HG02885 (cell line): Measurements from ENCODE around the gene CCT8L2.
"Not testable (repeated sequence)": the region's sequence is repeated elsewhere in the genome, so short reads cannot be mapped to it uniquely, and the experiment has no call there.

Experiments used
- ATAC-seq: cut with Tn5 transposase; IDR thresholded peaks from one replicate; pipeline ENCODE4 v1.9.1; 2021; ENCODE audit warnings: mild to moderate bottlenecking; ENCODE audit not compliant: unreplicated experiment, poor library complexity

CCT8L2 gene, protein sequence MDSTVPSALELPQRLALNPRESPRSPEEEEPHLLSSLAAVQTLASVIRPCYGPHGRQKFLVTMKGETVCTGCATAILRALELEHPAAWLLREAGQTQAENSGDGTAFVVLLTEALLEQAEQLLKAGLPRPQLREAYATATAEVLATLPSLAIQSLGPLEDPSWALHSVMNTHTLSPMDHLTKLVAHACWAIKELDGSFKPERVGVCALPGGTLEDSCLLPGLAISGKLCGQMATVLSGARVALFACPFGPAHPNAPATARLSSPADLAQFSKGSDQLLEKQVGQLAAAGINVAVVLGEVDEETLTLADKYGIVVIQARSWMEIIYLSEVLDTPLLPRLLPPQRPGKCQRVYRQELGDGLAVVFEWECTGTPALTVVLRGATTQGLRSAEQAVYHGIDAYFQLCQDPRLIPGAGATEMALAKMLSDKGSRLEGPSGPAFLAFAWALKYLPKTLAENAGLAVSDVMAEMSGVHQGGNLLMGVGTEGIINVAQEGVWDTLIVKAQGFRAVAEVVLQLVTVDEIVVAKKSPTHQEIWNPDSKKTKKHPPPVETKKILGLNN

GRCh38 chr22:16592710-16593109 is at the start of gene CCT8L2:
TSS of gene CCT8L2 (minus strand) at chr22:16592810. CDS start at chr22:16592550, 260 bp downstream.
- not testable (repeated sequence) for ATAC-seq

DNA sequence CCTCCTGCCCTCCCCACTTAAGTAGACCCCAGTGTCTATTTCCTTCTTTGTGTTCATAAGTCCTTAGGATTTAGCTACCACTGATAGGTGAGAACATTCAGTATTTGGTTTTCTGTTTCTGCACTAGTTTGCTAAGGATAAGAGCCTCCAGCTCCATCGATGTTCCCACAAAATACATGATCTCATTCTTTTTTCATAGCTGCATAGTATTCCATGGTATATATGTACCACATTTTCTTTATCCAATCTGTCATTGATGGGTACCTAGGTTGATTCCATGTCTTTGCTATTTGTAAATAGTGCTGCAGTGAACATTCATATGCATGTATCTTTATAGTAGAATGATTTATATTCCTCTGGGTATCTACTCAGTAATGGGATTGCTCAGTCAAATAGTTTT is 42.8 kb upstream of the CCT8L2 start:
- ATAC-seq, result not testable (repeated sequence)

DNA sequence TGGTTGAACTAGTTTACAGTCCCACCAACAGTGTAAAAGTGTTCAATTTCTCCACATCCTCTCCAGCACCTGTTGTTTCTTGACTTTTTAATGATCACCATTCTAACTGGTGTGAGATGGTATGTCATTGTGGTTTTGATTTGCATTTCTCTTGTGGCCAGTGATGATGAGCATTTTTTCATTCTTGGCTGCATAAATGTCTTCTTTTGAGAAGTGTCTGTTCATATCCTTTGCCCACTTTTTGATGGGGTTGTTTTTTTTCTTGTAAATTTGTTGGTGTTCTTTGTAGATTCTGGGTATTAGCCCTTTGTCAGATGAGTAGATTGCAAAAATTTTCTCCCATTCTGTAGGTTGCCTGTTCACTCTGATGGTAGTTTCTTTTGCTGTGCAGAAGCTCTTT is 41.5 kb upstream of the CCT8L2 start:
- not testable (repeated sequence) for ATAC-seq

- not testable (repeated sequence) for ATAC-seq
Measured at GRCh38 chr22:16628476-16628875, 35.9 kb upstream of the CCT8L2 start.

DNA sequence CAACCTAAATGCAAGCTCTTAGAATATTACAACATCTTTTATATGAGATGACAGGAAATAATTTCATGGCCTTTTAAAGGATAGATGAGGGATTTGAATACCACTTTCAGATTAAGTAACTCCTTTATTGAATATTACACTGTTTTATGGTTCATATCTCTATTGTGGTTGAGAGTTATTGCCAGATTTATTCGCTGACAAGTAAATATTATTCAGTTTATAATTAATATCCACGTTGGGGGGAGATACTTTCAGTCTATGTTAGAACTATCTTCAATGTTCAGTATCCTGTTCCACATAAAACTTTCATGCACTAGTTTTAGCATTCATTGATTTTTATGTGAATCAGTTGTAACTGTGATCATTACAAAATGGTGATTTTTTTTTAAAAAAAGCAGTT is 32.4 kb upstream of the CCT8L2 start:
- ATAC-seq, result not testable (repeated sequence)

DNA sequence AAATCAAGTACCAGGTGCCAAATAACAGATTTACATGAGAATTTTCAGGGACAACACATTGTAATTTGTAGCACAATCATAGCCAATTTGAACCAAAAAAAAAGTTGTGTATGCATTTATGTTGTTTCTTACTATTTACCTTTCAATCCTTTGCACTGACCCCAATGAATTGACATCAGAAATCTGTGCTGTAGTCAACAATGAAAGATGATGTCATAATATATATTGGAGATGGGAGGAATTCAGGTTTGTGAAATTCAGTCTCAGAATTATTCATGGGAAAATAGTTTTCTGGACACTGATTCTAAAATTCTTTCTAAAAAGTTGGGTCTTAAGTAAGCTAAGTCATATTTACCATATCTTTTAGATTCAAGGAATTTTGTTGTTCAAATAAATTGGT is 31.0 kb upstream of the CCT8L2 start:
- not testable (repeated sequence) for ATAC-seq

DNA sequence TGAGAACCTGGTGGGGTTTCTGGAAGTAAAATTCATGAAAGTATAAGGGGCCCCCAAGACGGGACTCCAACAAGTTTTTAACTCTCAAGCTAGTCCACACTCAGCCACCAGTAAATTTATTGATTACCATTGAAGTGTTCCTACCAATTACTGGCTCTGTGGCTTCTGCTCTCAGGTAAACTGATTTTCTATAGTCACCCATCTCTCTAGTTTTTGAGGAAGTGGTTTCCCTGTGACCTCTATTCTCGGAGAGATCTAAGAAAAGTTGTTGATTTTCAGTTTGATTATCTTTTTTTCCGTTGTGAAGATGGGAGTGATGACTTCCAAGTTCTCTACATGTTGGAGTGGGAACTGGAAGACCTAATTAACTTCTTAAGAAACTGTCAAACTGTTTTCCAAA is 24.9 kb upstream of the CCT8L2 start:
- not testable (repeated sequence) for ATAC-seq

GRCh38 chr22:16616390-16616938 is 23.9 kb upstream of the CCT8L2 start:
- not testable (repeated sequence) for ATAC-seq

DNA sequence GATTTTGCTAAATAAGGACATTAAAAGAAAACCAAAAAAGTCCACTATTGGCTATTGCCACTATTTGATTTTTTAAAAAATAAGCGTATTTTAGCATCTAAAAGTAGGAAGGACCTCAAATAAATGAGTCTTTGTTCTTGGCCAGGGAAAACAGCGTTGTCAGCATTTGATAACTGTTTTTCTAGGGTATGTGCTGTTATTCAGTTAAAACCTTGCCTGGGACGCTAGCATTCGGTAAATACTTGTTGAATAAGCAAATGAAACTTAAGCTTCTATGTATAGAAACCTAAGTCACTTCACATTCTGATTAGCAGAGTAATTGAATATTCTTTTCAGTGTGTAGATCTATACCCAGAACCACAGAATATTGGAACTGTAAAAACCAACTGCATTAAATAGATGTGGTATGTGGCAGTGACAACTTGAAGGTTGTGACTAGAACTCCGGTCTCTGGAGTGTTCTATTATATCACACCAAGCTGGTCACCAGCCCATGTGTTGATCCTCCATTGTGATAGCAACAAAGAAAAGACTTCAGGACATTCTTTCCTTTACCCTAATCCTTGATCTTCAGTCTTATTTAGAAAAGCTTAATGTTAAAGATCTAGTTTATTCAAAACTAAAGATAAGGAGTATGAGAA is 23.1 kb upstream of the CCT8L2 start:
- ATAC-seq, result not testable (repeated sequence)

DNA sequence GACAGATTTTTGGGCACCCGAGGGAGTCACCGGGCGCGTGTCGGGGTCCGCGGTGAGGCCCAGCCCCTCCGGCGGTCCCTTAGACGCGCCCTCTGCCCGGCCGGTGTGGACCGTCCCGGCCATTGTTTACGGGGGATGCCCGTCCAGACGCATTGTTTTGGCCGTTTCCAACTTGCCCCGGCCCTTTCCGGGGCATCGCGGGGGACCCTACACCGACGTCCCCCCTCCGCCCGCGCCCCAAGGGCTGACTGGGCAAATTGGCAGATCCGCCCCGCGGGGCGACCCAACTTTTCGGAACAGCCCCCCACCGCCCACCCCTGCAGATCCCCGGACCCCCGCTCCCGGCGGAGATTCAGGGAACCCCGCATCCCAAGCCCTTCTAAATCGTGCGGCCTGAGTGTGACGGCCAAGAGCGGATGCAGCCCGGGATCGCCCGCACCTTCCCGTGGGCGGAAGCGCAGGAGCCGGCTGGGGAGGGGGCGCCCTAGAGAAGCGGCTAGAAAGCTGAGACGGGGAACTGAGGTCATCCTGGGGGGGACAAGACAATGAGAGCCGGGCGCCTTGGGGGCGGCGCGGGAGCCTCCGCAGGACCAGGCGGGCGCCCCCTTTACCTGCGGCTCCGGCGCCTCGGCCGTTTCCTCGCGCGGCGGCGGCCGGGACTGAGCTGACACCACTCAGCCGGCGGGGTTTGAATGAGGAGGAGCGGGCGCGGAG is 17.1 kb upstream of the CCT8L2 start:
- no peak for ATAC-seq

DNA sequence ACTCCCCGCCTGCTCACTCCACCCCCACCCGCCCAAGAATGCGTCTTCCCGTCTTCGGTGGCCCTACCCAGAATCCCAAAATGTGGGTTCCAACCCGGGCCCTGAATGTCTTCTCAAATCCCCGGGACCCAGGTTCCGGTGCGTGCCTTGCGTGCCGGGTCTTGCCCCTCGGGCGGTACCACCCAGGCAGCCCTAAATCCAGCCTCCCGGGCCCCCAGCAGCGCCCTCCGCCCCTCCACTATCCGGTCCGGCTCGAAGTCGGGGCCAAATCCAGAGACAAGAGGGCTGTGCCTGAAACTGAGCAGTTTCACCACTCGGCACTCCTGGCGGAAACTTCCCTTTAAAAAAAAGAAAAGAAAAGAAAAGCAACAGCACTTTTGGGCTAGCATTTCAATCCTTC is 16.3 kb upstream of the CCT8L2 start:
- ATAC-seq, result no peak

DNA sequence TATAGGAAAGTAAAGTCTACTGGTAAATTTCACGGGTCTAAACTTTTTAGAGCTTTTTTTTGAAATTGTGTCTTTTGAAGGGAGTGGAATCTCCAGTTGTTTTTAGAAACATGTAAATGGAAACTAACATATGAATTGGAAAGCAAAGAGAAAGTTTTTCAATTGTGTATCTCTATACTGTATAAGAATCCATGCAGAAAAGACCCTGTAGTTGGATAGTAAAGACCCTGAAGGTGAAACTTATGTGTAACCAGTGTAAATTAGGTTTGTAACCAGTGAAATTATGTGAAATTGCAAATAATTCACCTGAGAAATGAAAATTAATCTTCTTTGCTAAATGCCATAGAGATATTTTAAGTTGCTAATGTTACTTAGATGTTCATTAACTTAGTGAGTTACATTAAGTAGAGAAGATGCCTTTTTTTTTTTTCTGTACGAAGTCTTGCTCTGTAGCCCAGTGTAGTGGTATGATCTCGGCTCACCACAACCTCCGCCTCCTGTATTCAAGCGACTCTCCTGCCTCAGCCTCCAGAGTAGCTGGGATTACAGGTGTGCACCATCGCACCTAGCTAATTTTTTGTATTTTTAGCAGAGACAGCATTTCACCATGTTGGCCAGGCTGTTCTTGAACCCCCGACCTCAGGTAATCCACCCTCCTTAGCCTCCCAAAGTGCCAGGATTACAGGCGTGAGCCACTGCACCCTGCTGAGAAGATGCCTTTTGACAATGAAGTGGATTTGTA is 11.8 kb upstream of the CCT8L2 start:
- not testable (repeated sequence) for ATAC-seq

DNA sequence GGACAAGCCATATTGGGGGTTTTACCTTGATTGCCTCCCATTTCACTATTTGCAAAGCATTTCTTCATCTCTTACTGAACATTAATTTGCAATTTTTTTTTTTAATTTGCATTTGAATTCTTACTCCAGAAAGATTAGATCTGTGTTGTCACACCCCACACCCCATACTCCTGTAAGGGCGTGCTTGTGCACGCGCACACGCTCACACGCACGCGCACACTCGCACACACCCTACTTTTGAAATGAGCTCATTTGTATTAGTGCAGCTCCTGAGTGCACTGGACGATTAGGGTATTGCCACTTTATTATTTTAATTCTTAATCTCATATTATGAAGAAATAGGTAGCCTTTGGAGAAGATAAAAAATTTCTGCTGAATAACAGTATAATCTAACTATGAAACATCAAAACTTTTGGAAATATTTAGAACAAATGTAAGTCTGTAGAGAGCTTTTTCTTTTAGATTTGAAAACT is 11.2 kb upstream of the CCT8L2 start:
- not testable (repeated sequence) for ATAC-seq

GRCh38 chr22:16603448-16603768 is 10.8 kb upstream of the CCT8L2 start:
- ATAC-seq, result no peak

DNA sequence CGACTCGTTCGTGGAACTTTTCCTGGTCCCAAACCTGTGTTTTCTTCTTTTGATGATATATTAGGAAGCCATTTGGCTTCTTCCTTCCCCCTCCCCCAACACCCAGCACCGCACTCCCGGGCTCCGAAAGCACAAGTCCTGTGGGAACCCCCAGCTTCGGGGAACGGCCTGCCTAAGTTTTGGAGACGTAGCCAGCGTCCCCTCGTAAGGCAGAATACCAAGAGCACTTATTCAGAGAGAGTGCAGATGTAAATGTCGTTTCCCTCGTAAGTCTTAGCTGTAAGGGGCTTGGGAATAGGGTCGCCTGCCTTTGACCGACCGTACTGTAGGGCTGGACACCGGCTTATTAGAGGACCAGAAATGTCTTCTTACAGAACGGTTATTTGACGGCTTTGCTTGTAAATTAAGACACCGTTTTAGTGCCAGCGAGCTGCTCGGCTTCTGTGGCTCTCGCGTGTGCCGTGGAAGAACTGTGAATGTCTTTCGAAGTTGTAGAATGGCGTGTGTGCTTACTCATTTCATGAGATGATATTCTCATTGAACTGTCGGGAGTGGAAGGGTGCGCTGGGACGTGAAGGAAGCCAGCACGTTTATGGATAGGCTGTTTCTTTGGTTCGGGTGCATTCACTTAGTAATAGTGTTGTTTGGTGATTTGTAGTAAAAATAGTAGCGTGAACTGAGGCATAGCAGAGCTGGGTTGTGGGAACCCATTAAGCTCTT is 10.3 kb upstream of the CCT8L2 start:
- ATAC-seq, result not testable (repeated sequence)

DNA sequence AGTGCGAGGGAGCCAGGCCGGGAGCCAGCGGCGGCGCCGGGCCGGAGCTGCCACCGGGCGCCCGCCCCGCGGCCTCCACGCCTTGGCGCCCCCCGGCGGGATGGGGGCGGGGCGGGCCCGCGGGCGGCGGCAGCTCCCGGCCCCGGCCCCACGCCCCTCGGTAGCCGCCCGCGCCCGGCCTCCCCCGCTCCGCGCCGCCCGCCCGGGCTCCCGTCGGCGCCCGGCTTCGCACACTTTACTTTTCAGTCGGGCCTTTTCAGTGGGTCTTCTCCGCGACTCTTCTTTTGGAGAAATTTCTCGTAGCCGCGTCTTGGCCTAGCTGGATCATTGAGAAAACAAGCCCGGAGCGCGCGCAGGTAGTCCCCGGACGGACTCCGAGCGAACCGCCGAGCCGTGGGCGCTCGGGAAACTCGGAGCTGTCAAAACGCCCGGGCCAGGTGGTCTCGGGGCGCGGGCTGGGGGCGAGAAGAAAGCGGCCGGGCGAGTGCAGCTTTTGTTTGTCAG is 9.7 kb upstream of the CCT8L2 start:
- ATAC-seq, result not testable (repeated sequence)

- no peak for ATAC-seq
Measured at GRCh38 chr22:16601437-16602223, 9.0 kb upstream of the CCT8L2 start.
